HG03159 (cell line): ENCODE measurements around the gene MAP2K2.
"Not testable (repeated sequence)": the region's sequence is repeated elsewhere in the genome, so short reads cannot be mapped to it uniquely, and the experiment has no call there.

Source experiments
- ATAC-seq: cut with Tn5 transposase; IDR thresholded peaks from one replicate; pipeline ENCODE4 v1.9.1; 2021; ENCODE audit warnings: mild to moderate bottlenecking, moderate library complexity; ENCODE audit not compliant: unreplicated experiment

MAP2K2 gene

GRCh38 chr19:4123615-4124568 lies at the start of gene MAP2K2:
Gene MAP2K2 (minus strand): TSS chr19:4124122. CDS start chr19:4123875, 247 bp downstream.
- ATAC-seq, result peak; percentile 89

GRCh38 chr19:4172861-4173473 lies 49.0 kb upstream of the MAP2K2 start:
- no peak for ATAC-seq

GRCh38 chr19:4171676-4172075 lies 47.8 kb upstream of the MAP2K2 start:
- ATAC-seq, result no peak

- ATAC-seq, result no peak
Measured at GRCh38 chr19:4164262-4164661, 40.3 kb upstream of the MAP2K2 start.

- ATAC-seq, result no peak
Measured at GRCh38 chr19:4161415-4162077, 37.6 kb upstream of the MAP2K2 start.

GRCh38 chr19:4157971-4158370 lies 34.0 kb upstream of the MAP2K2 start:
- not testable (repeated sequence) for ATAC-seq

- no peak for ATAC-seq
Measured at GRCh38 chr19:4157164-4157563, 33.2 kb upstream of the MAP2K2 start.

- no peak for ATAC-seq
Measured at GRCh38 chr19:4154571-4155312, 30.8 kb upstream of the MAP2K2 start.

GRCh38 chr19:4152241-4152998 lies 28.5 kb upstream of the MAP2K2 start:
- no peak for ATAC-seq

GRCh38 chr19:4151623-4152022 lies 27.7 kb upstream of the MAP2K2 start:
- no peak for ATAC-seq

- ATAC-seq, result no peak
Measured at GRCh38 chr19:4149518-4150288, 25.8 kb upstream of the MAP2K2 start.

- no peak for ATAC-seq
Measured at GRCh38 chr19:4144666-4145249, 20.8 kb upstream of the MAP2K2 start.

- not testable (repeated sequence) for ATAC-seq
Measured at GRCh38 chr19:4142916-4143315, 19.0 kb upstream of the MAP2K2 start.

GRCh38 chr19:4140237-4140711 lies 16.4 kb upstream of the MAP2K2 start:
- no peak for ATAC-seq

- no peak for ATAC-seq
Measured at GRCh38 chr19:4139614-4140236, 15.8 kb upstream of the MAP2K2 start.

GRCh38 chr19:4138445-4138844 lies 14.5 kb upstream of the MAP2K2 start:
- no peak for ATAC-seq

GRCh38 chr19:4136680-4137088 lies 12.8 kb upstream of the MAP2K2 start:
- no peak for ATAC-seq

- not testable (repeated sequence) for ATAC-seq
Measured at GRCh38 chr19:4135386-4135785, 11.5 kb upstream of the MAP2K2 start.
